Measurements from ENCODE around the gene ZNF608. TPM values are rescaled to one million over a fixed set of nuclear protein-coding genes. Genes with fewer than 3 reads are reported as not detected.

Gene ZNF608
- total and polyA plus RNA-seq, 2 donors (not counting 3 experiments of a cell fraction or from before 2014, with no cell fraction given): 16.2 to 33.6 TPM

DNA sequence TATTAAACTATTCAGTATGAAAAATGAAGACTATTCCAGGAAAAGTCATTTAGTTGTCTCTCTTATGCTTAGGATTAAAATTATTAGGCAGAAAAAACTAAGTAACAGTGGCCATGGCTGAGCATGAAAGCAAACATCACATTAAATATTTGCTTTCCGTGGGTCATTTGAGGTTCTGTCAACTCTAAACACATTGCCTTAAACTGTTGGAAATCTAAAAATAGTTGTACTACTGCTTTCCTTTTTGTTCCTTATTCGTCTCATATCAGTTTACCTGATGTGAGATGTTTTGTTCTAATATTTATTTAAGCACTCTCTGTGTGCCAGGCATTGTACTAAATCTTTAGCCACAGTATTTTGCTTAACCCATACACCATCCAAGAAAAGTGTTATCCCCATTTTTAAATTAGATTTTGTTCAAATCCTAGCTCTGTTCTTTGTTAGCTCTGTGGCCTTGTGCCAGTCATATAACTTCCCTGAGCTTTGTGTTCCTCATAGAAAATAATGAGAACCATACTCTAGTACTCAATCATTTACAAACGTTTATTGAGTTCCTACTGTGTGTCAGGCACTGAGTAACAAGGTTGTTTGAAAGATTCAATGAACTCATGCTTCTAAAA is 18.7 kb upstream of the ZNF608 start:
- H2AFZ ChIP-seq (ENCODE audit: low read depth, low read length): no peak overlapping the region
- DNase-seq (ENCODE audit: low read depth, low spot score) (no peak), FAIRE-seq (no peak)
- no peaks in the 10 kb centered on the region for H3K79me2 ChIP-seq (ENCODE audit: control insufficient read depth, insufficient read depth, low read length)
- H3K27ac ChIP-seq (ENCODE audit: insufficient read depth, low read depth, low read length): no peak overlapping the region
- no peak overlapping the region for H3K4me2 ChIP-seq (ENCODE audit: insufficient read depth, low read length)
- no peaks in the 10 kb centered on the region for H3K9me3 ChIP-seq (replicated peaks; ENCODE audit: control insufficient read depth, insufficient read depth, low read length)
- dilution Hi-C loops (cut with MboI; ENCODE audit: extremely low pct_ligation_motif_present, low sequenced_read_pairs) (no loop called here), intact Hi-C loops (cut with micrococcal nuclease) (no loop called here)
- TF ChIP-seq POLR2A (IDR thresholded peaks at IDR 0.05; ENCODE audit: low read depth, low read length): no peak
- TF ChIP-seq JUN (IDR thresholded peaks at IDR 0.05; ENCODE audit: borderline replicate concordance, insufficient read depth, insufficient read length, low read depth): no peak
- no peak for TF ChIP-seq POLR2AphosphoS5 (IDR thresholded peaks at IDR 0.05; ENCODE audit: insufficient read depth, low read depth, low read length)
- TF ChIP-seq EZH2 (IDR thresholded peaks at IDR 0.05; ENCODE audit: borderline replicate concordance, low read depth, low read length, severe bottlenecking): no peak
- TF ChIP-seq, protein P1, sequence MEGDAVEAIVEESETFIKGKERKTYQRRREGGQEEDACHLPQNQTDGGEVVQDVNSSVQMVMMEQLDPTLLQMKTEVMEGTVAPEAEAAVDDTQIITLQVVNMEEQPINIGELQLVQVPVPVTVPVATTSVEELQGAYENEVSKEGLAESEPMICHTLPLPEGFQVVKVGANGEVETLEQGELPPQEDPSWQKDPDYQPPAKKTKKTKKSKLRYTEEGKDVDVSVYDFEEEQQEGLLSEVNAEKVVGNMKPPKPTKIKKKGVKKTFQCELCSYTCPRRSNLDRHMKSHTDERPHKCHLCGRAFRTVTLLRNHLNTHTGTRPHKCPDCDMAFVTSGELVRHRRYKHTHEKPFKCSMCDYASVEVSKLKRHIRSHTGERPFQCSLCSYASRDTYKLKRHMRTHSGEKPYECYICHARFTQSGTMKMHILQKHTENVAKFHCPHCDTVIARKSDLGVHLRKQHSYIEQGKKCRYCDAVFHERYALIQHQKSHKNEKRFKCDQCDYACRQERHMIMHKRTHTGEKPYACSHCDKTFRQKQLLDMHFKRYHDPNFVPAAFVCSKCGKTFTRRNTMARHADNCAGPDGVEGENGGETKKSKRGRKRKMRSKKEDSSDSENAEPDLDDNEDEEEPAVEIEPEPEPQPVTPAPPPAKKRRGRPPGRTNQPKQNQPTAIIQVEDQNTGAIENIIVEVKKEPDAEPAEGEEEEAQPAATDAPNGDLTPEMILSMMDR (IDR thresholded peaks at IDR 0.05; ENCODE audit: extremely low read depth in 1 of 2, insufficient read depth in 1 of 2, low read depth in 1 of 2, low read length in 2 of 2): no peak
- TF ChIP-seq, protein P2, sequence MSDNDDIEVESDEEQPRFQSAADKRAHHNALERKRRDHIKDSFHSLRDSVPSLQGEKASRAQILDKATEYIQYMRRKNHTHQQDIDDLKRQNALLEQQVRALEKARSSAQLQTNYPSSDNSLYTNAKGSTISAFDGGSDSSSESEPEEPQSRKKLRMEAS (IDR thresholded peaks at IDR 0.05; ENCODE audit: insufficient read depth, insufficient read length): no peak
- TF ChIP-seq FOS (IDR thresholded peaks at IDR 0.05; ENCODE audit: borderline replicate concordance, insufficient read depth, low read length): no peak
- TF ChIP-seq MYC (IDR thresholded peaks at IDR 0.05; ENCODE audit: low read depth, low read length): no peak
- no peak overlapping the region for H3K9ac ChIP-seq (replicated peaks; ENCODE audit: extremely low read depth, insufficient read depth, low read length)
- no peaks in the 10 kb centered on the region for H4K20me1 ChIP-seq (replicated peaks; ENCODE audit: control insufficient read depth, extremely low read depth, insufficient read depth, low read length)
- no peak overlapping the region for H3K4me3 ChIP-seq (replicated peaks in 1 of 3; ENCODE audit: insufficient read depth in 1 of 3, low read depth in 1 of 3, low read length in 3 of 3)
- CTCF ChIA-PET: interaction anchor here (1.2 kb wide), 1 partner anchor 16 kb away, joined by 3 read pairs; no protein-coding TSS in a partner anchor
- no TSS peak for BruUV-seq (replicated peaks)
- no peaks in the 10 kb centered on the region for H3K27me3 ChIP-seq (ENCODE audit: control insufficient read depth in 2 of 2, insufficient read depth in 2 of 2, low read length in 2 of 2)
- H3K4me1 ChIP-seq (ENCODE audit: control insufficient read depth, extremely low read depth, insufficient read depth, low read length): no peaks in the 10 kb centered on the region
- no peaks in the 10 kb centered on the region for H3K36me3 ChIP-seq (ENCODE audit: control insufficient read depth in 2 of 2, extremely low read depth in 1 of 2, insufficient read depth in 2 of 2, low read length in 2 of 2)
- POLR2A ChIA-PET: no interaction called here
- H3K9me1 ChIP-seq (replicated peaks; ENCODE audit: control insufficient read depth, extremely low read depth, insufficient read depth, low read length): no peaks in the 10 kb centered on the region
